Ovary (tissue), 9 donors: ENCODE data around the gene UMAD1. TPM values are rescaled to one million over a fixed set of nuclear protein-coding genes. Genes with fewer than 3 reads are reported as not detected.

Source experiments
- DNase-seq, 5 donors: peaks; one replicate each; pipeline ENCODE4 v3.0.0-alpha.2; 2019 to 2020
- H3K27ac ChIP-seq, 2 donors: fragments of 200-600 bp; one replicate each; pipeline versions ENCODE4 v1.5.1 to v1.8.0; 2019 to 2022
- H3K27me3 ChIP-seq: fragments of 200-600 bp; one replicate; pipeline ENCODE4 v1.8.0; 2022
- H3K36me3 ChIP-seq: fragments of 200-600 bp; sonication (generic); one replicate; pipeline ENCODE4 v1.5.1; 2019
- H3K4me1 ChIP-seq: one replicate; pipeline ENCODE4 v1.8.1; 2013; ENCODE audit warnings: mild to moderate bottlenecking, moderate library complexity; ENCODE audit not compliant: insufficient read depth
- H3K4me3 ChIP-seq: fragments of 200-600 bp; sonication (generic); one replicate; pipeline ENCODE4 v1.5.1; 2017
- H3K9me3 ChIP-seq, 2 donors: fragments of 200-600 bp in 1 of 2; sonication (generic) in 1 of 2; one replicate each; pipeline versions ENCODE4 v1.5.1 to v1.8.1; 2013 to 2019; ENCODE audit warnings: mild to moderate bottlenecking in 1 of 2, moderate library complexity in 1 of 2
- CTCF ChIP-seq, 3 donors: fragments of 450-650 bp in 2 of 3; fragments of 200-600 bp in 1 of 3; IDR thresholded peaks; one replicate each; pipeline versions ENCODE4 v1.5.1 to v1.8.0; 2016 to 2022; ENCODE audit warnings: antibody characterized with exemption in 3 of 3, mild to moderate bottlenecking in 1 of 3
- EP300 ChIP-seq: sonication (generic); formaldehyde crosslinking; IDR thresholded peaks from one replicate; pipeline ENCODE4 v1.6.1; 2017; ENCODE audit warnings: antibody characterized with exemption
- POLR2A ChIP-seq: fragments of 450-650 bp; IDR thresholded peaks from one replicate; pipeline ENCODE4 v1.6.1; 2017; ENCODE audit warnings: antibody characterized with exemption, mild to moderate bottlenecking, moderate library complexity
- WGBS, 3 donors: extraction: QIAGEN DNeasy Blood & Tissue Kit in 1 of 3; methylation state at CpG; one replicate each; pipeline versions ENCODE4 v1.1.5 to v1.1.7; 2013 to 2017; 5-methylcytosine and 5-hydroxymethylcytosine counted together
- intact Hi-C, 4 donors: fragments of 100-400 bp; cut with DNase I; formaldehyde crosslinking; loops; one replicate each; pipeline versions ENCODE4 v1.11.0 to v1.15.1; 2022 to 2023
- polyA plus RNA-seq, 2 donors: library from polyadenylated mRNA; stranded (reverse); fragments of 200-250 nt in 1 of 2; fragments of 350-450 nt in 1 of 2; fragmentation: Illumina TruSeq in 1 of 2; extraction: RNeasy Lipid Tissue Mini Kit (QIAGEN cat#74804) in 1 of 2; gene quantifications; one replicate each; pipeline ENCODE4 v1.2.3, GENCODE V29; 2013 to 2014
- total RNA-seq, 7 donors: library from RNA; depleted of rRNA in 2 of 7; stranded (reverse); fragments of >200 nt in 2 of 7; fragmentation: NEBNext Ultra II Directional in 3 of 7; extraction: Animal tissue kit (Norgen Biotek cat#: 25700) in 3 of 7; gene quantifications; one replicate each; pipeline versions ENCODE4 v1.1.0 to v1.2.4, GENCODE V29; 2016 to 2023
- donor health status: DM: no; HTN: no; CAD: no; lungs with moderate emphysema.
- donor health status: DM: no; HTN: no; CAD: no.
- donor health status: Bipolar disorder and iron deficiency.
- donor health status: DM: yes; HTN: yes; CAD: no.
- donor health status: DM: no; HTN: no; CAD: no.
- donor health status: DM: yes; HTN: yes; CAD: no.

UMAD1 gene
- total and polyA plus RNA-seq, 9 donors: 10.4 to 19.1 (median 16.2) TPM

- H3K4me3 ChIP-seq: no peak overlapping the region
- intact Hi-C loops: no loop called here
- no peak for DNase-seq
- TF ChIP-seq CTCF (IDR thresholded peaks at IDR 0.05) (no peak), EP300 (no peak), POLR2A (no peak)
- no peaks in the 10 kb centered on the region for H3K36me3 ChIP-seq
- H3K9me3 ChIP-seq: no peaks in the 10 kb centered on the region
- H3K27ac ChIP-seq: no peak overlapping the region
- H3K4me1 ChIP-seq: peaks cover 4% of the 10 kb centered on the region
- no peaks in the 10 kb centered on the region for H3K27me3 ChIP-seq
Measured at GRCh38 chr7:7699970-7700369, 59.4 kb downstream of the UMAD1 start.

GRCh38 chr7:7701527-7701926 lies 61.0 kb downstream of the UMAD1 start:
- Histone ChIP-seq H3K27me3 (no peaks in the 10 kb centered on the region), H3K4me1 (peaks cover 4% of the 10 kb centered on the region), H3K36me3 (no peaks in the 10 kb centered on the region), H3K4me3 (no peak overlapping the region), H3K9me3 (no peaks in the 10 kb centered on the region), H3K27ac (no peak overlapping the region)
- WGBS, 3 donors: 93 to 100% (median 96%) methylated on average over 1 of the region's 1 CpG
- TF ChIP-seq EP300 (no peak), POLR2A (no peak)
- intact Hi-C loops: no loop called here
- DNase-seq: no peak

GRCh38 chr7:7702826-7703225 lies 62.3 kb downstream of the UMAD1 start:
- WGBS, 3 donors: 63 to 67% (median 65%) methylated on average over 4 of the region's 4 CpGs
- intact Hi-C loops: no loop called here

DNA sequence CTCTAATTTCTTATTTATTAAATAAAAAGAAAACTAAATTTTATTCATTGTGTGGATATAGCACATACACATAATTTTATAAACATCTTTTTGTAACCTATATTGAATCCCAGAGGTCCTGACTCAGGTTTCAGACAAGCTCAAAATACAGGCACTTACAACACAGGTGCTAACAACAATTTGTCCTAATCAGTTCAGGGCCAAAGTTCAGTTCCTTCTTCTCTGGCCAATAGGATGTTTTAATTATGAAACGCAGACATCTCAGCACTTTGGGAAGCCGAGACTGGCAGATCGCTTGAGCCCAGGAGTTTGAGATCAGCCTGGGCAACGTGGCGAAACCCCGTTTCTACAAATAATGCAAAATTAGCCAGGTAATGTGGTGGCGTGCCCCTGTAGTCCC lies 62.9 kb downstream of the UMAD1 start:
- intact Hi-C loops: no loop called here
- Histone ChIP-seq H3K9me3 (no peaks in the 10 kb centered on the region), H3K27me3 (no peaks in the 10 kb centered on the region), H3K4me3 (no peak overlapping the region), H3K4me1 (peaks cover 3% of the 10 kb centered on the region), H3K36me3 (no peaks in the 10 kb centered on the region), H3K27ac (no peak overlapping the region)
- TF ChIP-seq CTCF (IDR thresholded peaks at IDR 0.05): no peak
- no peak for TF ChIP-seq EP300
- TF ChIP-seq POLR2A: no peak
- no peak for DNase-seq
- 95 to 97% (median 97%) methylated on average over 7 of the region's 7 CpGs for WGBS, 3 donors

More at GRCh38 chr7:7702826-7703225, 62.3 kb downstream of the UMAD1 start:
- Histone ChIP-seq H3K36me3 (no peaks in the 10 kb centered on the region), H3K4me3 (no peak overlapping the region), H3K27me3 (no peaks in the 10 kb centered on the region), H3K27ac (no peak overlapping the region), H3K9me3 (no peaks in the 10 kb centered on the region), H3K4me1 (peaks cover 3% of the 10 kb centered on the region)
- TF ChIP-seq EP300 (no peak), POLR2A (no peak)
- no peak for DNase-seq

GRCh38 chr7:7704867-7705266 lies 64.3 kb downstream of the UMAD1 start:
- Histone ChIP-seq H3K27me3 (no peaks in the 10 kb centered on the region), H3K4me1 (peaks cover 3% of the 10 kb centered on the region), H3K27ac (no peak overlapping the region), H3K36me3 (no peaks in the 10 kb centered on the region), H3K9me3 (no peaks in the 10 kb centered on the region), H3K4me3 (no peak overlapping the region)
- TF ChIP-seq EP300 (no peak), CTCF (IDR thresholded peaks at IDR 0.05) (no peak), POLR2A (no peak)
- intact Hi-C loops: no loop called here
- DNase-seq: no peak
- WGBS, 3 donors: 93 to 97% (median 96%) methylated on average over 4 of the region's 4 CpGs

DNA sequence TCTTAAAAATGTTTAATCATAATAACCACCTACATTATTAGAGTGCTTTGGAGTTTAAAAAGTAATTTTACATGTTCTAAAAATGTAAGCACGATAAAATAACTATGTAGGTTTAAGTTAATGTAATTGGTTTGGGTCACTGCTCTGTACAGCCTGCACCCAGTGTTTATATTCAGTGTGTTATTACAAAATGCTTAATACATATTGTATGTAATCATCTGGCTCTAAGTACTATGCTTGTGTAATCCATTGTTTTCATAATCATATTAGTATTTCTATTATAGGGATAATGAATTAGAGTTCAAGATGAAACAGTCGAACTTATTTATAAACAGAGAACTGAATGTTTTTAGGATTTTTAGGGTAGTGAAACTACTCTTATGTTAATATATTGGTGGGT lies 64.8 kb downstream of the UMAD1 start:
- H3K4me1 ChIP-seq: peaks cover 3% of the 10 kb centered on the region
- no peak for TF ChIP-seq POLR2A
- no peak for TF ChIP-seq CTCF (IDR thresholded peaks at IDR 0.05)
- TF ChIP-seq EP300: no peak
- 79 to 85% (median 83%) methylated on average over 2 of the region's 2 CpGs for WGBS, 3 donors
- DNase-seq: no peak
- no peaks in the 10 kb centered on the region for H3K9me3 ChIP-seq
- H3K36me3 ChIP-seq: no peaks in the 10 kb centered on the region
- H3K27ac ChIP-seq: no peak overlapping the region
- H3K27me3 ChIP-seq: no peaks in the 10 kb centered on the region
- intact Hi-C loops: no loop called here
- no peak overlapping the region for H3K4me3 ChIP-seq
